Stimulated activated CD4-positive, alpha-beta T cell treated with anti-CD3 and anti-CD28 coated beads, TNF-alpha, amount 100 ng/mL, for 48 hours (primary cell): ENCODE results near the gene LRRC1.

ENCODE experiments used
- DNase-seq, 3 donors: peaks; one replicate each; pipeline ENCODE4 v3.0.0-alpha.2; 2020; ENCODE audit warnings: low read depth in 3 of 3

LRRC1 gene

GRCh38 chr6:53924821-53925422 lies 130.1 kb downstream of the LRRC1 start:
- no peak for DNase-seq

GRCh38 chr6:53925891-53926290 lies 131.1 kb downstream of the LRRC1 start:
- no peak for DNase-seq

GRCh38 chr6:53926505-53926904 lies 131.7 kb downstream of the LRRC1 start:
- DNase-seq, result no peak

GRCh38 chr6:53928641-53929040 lies 133.8 kb downstream of the LRRC1 start:
- no peak for DNase-seq

GRCh38 chr6:53929041-53929820 lies 134.4 kb downstream of the LRRC1 start:
- DNase-seq, result no peak

GRCh38 chr6:53929821-53930120 lies 135.0 kb downstream of the LRRC1 start:
- DNase-seq, result no peak

- DNase-seq, result no peak
Measured at GRCh38 chr6:53930330-53930729, 135.5 kb downstream of the LRRC1 start.

GRCh38 chr6:53931086-53931485 lies 136.3 kb downstream of the LRRC1 start:
- DNase-seq, result no peak

GRCh38 chr6:53932516-53932915 lies 137.7 kb downstream of the LRRC1 start:
- no peak for DNase-seq

- no peak for DNase-seq
Measured at GRCh38 chr6:53934023-53934422, 139.2 kb downstream of the LRRC1 start.

GRCh38 chr6:53937461-53937860 lies 142.7 kb downstream of the LRRC1 start:
- no peak for DNase-seq

- no peak for DNase-seq
Measured at GRCh38 chr6:53938810-53939209, 144.0 kb downstream of the LRRC1 start.

- no peak for DNase-seq
Measured at GRCh38 chr6:53939830-53940229, 145.0 kb downstream of the LRRC1 start.

GRCh38 chr6:53943395-53943794 lies 148.6 kb downstream of the LRRC1 start:
- no peak for DNase-seq

GRCh38 chr6:53944091-53944490 lies 149.3 kb downstream of the LRRC1 start:
- DNase-seq, result no peak

GRCh38 chr6:53944543-53944942 lies 149.7 kb downstream of the LRRC1 start:
- DNase-seq, result no peak

GRCh38 chr6:53945765-53946407 lies 151.1 kb downstream of the LRRC1 start:
- no peak for DNase-seq

- DNase-seq, result no peak
Measured at GRCh38 chr6:53947780-53948179, 153.0 kb downstream of the LRRC1 start.

GRCh38 chr6:53951383-53951782 lies 156.6 kb downstream of the LRRC1 start:
- no peak for DNase-seq

GRCh38 chr6:53956068-53956711 lies 161.4 kb downstream of the LRRC1 start:
- DNase-seq, result no peak

GRCh38 chr6:53956804-53957203 lies 162.0 kb downstream of the LRRC1 start:
- no peak for DNase-seq

- no peak for DNase-seq
Measured at GRCh38 chr6:53959717-53960116, 164.9 kb downstream of the LRRC1 start.

- no peak for DNase-seq
Measured at GRCh38 chr6:53960311-53960710, 165.5 kb downstream of the LRRC1 start.
